Testis (tissue), 3 donors: ENCODE results near the gene PLEKHA7. TPM values are rescaled to one million over a fixed set of nuclear protein-coding genes. Genes with fewer than 3 reads are reported as not detected.

Experiments
- DNase-seq: peaks from one replicate; pipeline ENCODE4 v3.0.0-alpha.2; 2019
- H3K27ac ChIP-seq, 2 donors: fragments of 200-600 bp; sonication (generic); one replicate each; pipeline ENCODE4 v1.5.1; 2019
- H3K27me3 ChIP-seq: fragments of 200-600 bp; sonication (generic); one replicate; pipeline ENCODE4 v1.5.1; 2019
- H3K36me3 ChIP-seq: fragments of 200-600 bp; sonication (generic); one replicate; pipeline ENCODE4 v1.5.1; 2017; ENCODE audit warnings: low read depth; ENCODE audit errors: missing control alignments
- H3K4me1 ChIP-seq: fragments of 200-600 bp; sonication (generic); one replicate; pipeline ENCODE4 v1.5.1; 2019
- H3K4me3 ChIP-seq, 2 donors: fragments of 200-600 bp; sonication (generic); one replicate each; pipeline ENCODE4 v1.5.1; 2017 to 2019
- H3K9me3 ChIP-seq: fragments of 200-600 bp; sonication (generic); one replicate; pipeline ENCODE4 v1.5.1; 2017
- POLR2A ChIP-seq: fragments of 450-650 bp; IDR thresholded peaks from one replicate; pipeline ENCODE4 v1.6.1; 2017; ENCODE audit warnings: antibody characterized with exemption, mild to moderate bottlenecking, moderate library complexity
- WGBS, 2 donors: methylation state at CpG; one replicate each; pipeline ENCODE4 v1.1.5; 2018; 5-methylcytosine and 5-hydroxymethylcytosine counted together
- intact Hi-C: fragments of 100-400 bp; cut with DNase I; formaldehyde crosslinking; loops from one replicate; pipeline ENCODE4 v1.15.1; 2023; ENCODE audit warnings: low total_unique reads
- polyA plus RNA-seq: library from polyadenylated mRNA; stranded (reverse); fragments of 350-450 nt; fragmentation: Illumina TruSeq; extraction: RNeasy Lipid Tissue Mini Kit (QIAGEN cat#74804); gene quantifications from one replicate; pipeline ENCODE4 v1.2.3, GENCODE V29; 2014; ENCODE audit warnings: low read depth, low replicate concordance; ENCODE audit not compliant: insufficient read depth
- total RNA-seq, 2 donors: library from RNA; depleted of rRNA; stranded (reverse); fragments of >200 nt; gene quantifications; one replicate each; pipeline ENCODE4 v1.2.3, GENCODE V29; 2016
- TF ChIP-seq, protein P1 (sequence below), 3 experiments: fragments of 450-650 bp in 2 of 3; fragments of 200-600 bp in 1 of 3; sonication (generic) in 1 of 3; IDR thresholded peaks; one replicate each; pipeline ENCODE4 v1.5.1; 2016 to 2019; ENCODE audit warnings: antibody characterized with exemption in 3 of 3, mild to moderate bottlenecking in 2 of 3, moderate library complexity in 1 of 3

Gene PLEKHA7
- total and polyA plus RNA-seq, 3 donors from 2014 or later: 33.0 to 64.9 (median 63.9) TPM

DNA sequence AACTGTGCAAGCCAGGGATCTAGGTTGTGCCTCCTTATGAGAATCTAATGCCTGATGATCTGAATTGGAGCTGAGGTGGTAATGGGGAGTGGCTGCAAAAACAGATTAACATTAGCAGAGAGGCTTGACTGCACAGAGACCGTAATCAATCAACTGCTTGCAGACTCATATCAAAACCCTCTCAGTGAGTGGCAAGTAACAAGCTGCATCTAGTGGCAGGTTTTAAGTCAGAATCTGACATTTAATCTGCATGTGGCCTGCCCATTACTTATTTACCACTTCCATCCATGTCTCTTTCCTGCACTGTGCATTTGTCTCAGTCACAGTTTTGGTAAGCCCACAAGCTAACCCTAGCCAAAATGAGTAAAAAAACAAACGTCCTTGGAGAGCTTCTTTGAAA is 264.5 kb downstream of the PLEKHA7 start:
- intact Hi-C loops: no loop called here
- no peak overlapping the region for H3K27ac ChIP-seq
- no peaks in the 10 kb centered on the region for H3K9me3 ChIP-seq
- TF ChIP-seq, protein P1, sequence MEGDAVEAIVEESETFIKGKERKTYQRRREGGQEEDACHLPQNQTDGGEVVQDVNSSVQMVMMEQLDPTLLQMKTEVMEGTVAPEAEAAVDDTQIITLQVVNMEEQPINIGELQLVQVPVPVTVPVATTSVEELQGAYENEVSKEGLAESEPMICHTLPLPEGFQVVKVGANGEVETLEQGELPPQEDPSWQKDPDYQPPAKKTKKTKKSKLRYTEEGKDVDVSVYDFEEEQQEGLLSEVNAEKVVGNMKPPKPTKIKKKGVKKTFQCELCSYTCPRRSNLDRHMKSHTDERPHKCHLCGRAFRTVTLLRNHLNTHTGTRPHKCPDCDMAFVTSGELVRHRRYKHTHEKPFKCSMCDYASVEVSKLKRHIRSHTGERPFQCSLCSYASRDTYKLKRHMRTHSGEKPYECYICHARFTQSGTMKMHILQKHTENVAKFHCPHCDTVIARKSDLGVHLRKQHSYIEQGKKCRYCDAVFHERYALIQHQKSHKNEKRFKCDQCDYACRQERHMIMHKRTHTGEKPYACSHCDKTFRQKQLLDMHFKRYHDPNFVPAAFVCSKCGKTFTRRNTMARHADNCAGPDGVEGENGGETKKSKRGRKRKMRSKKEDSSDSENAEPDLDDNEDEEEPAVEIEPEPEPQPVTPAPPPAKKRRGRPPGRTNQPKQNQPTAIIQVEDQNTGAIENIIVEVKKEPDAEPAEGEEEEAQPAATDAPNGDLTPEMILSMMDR (IDR thresholded peaks at IDR 0.05): no peak
- no peak for TF ChIP-seq POLR2A
- no peak overlapping the region for H3K4me3 ChIP-seq
- peaks cover 2% of the 10 kb centered on the region for H3K4me1 ChIP-seq
- DNase-seq: no peak
- no peaks in the 10 kb centered on the region for H3K27me3 ChIP-seq
- WGBS, 2 donors: 61 to 69% methylated on average over 2 of the region's 2 CpGs
- H3K36me3 ChIP-seq: no peaks in the 10 kb centered on the region

DNA sequence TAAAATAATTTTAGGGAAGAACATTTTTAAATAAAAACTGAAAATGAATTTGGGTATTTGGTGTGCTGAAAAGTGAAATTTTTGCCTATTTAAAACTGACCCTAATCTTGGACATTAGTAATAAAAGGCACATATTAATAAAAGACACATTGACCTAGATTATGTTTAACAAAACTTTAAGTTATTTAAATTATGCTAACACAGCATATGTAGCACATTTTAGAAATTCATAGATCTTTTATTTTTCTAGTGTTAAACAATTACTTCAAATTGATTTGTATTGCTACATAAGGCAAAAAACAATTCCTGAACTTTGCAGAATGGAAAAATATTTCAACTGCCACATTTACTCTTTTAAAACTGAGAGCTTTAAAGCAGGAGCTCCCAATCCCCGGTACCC is 265.1 kb downstream of the PLEKHA7 start:
- no peaks in the 10 kb centered on the region for H3K27me3 ChIP-seq
- 100% methylated on average over 1 of the region's 1 CpG for WGBS, 2 donors
- peaks cover 2% of the 10 kb centered on the region for H3K4me1 ChIP-seq
- no peaks in the 10 kb centered on the region for H3K9me3 ChIP-seq
- no peak for DNase-seq
- no peak overlapping the region for H3K27ac ChIP-seq
- TF ChIP-seq, protein P1 (IDR thresholded peaks at IDR 0.05): no peak
- no peak for TF ChIP-seq POLR2A
- no peaks in the 10 kb centered on the region for H3K36me3 ChIP-seq
- intact Hi-C loops: no loop called here
- H3K4me3 ChIP-seq: no peak overlapping the region

DNA sequence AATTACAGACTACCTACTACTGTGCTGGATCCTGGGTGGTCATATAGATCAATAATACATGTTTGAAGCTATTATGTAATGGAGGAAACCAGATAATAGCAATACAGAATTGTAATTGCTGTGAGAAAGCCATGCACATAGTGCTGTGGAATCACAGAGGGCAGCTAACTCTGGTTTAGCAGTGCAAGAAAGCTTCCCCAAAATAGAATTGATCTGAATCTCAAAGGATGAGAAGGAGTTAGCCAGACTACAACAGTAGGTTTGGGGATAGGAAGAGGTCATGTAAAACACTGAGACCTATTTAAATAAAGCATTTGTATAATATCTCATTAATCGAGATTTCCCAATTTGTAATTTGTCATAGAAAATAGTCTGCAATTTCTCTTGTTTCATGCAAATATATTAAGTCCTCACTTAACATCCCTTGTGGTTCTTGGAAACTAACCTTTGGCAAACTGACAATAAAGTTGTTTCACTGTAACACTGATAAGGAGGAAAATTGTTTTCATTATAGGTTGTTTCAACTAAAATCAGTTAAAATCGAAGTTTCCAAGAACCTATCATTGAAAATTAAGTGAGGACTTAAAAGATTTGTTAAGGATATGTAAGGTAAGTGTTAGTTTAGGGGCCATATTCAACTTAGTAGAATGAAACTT is 268.1 kb downstream of the PLEKHA7 start:
- WGBS, 2 donors: 74 to 79% methylated on average over 2 of the region's 2 CpGs
- Histone ChIP-seq H3K9me3 (no peaks in the 10 kb centered on the region), H3K27ac (no peak overlapping the region), H3K36me3 (no peaks in the 10 kb centered on the region), H3K4me1 (peaks cover 9% of the 10 kb centered on the region), H3K4me3 (no peak overlapping the region), H3K27me3 (no peaks in the 10 kb centered on the region)
- TF ChIP-seq, protein P1 (IDR thresholded peaks at IDR 0.05): no peak
- no peak for TF ChIP-seq POLR2A
- intact Hi-C loops: no loop called here
- DNase-seq: no peak

DNA sequence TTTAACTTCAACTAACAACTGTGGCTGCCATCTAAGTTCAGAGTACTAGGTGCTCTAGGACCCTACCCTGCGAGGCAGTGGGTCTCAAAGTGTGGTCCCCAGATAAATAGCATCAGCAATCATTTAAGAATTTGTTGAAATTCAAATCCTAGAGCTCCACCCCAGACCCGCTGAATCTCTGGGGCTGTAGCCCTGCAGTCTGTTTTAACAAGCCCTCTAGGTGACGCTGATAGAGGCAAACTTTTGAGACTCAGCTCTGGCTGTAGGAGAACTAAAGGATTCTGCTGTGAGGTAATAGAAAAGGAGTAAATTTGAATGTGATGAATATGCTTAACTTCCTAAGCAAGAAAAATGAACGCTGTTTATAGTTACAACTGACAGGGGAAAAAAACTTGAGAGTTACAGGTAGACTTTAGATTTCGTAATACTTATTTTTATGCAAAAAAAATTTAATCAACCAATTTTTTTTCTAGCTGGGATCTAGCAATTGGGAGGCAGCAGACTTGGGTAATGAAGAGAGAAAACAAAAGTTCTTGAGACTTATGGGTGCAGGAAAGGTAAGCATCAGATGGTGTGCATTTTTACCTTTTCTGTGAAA is 270.0 kb downstream of the PLEKHA7 start:
- H3K36me3 ChIP-seq: no peaks in the 10 kb centered on the region
- H3K27ac ChIP-seq: no peak overlapping the region
- H3K4me1 ChIP-seq: peaks cover 13% of the 10 kb centered on the region
- intact Hi-C loops: no loop called here
- no peak for TF ChIP-seq POLR2A
- WGBS, 2 donors: 89 to 95% methylated on average over 5 of the region's 5 CpGs
- H3K4me3 ChIP-seq: no peak overlapping the region
- H3K9me3 ChIP-seq: no peaks in the 10 kb centered on the region
- DNase-seq: no peak
- no peaks in the 10 kb centered on the region for H3K27me3 ChIP-seq

DNA sequence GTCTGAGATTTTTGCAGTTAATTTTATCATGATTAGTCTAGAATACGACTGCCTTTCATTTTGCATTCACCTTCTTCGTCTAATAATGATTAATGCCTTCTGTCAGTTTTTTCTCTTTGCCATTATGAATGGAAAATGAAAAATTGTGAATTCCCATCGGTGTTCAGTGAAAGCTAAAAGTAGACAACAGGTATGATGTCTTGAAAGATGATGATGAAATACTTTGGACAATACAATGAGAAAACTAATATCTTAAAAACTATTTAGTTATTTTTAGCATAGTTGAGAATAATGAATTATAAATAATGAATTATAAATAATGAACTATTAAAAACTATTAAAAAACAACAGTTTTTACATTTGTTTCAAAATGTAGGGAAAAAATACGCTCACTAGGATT is 270.7 kb downstream of the PLEKHA7 start:
- Histone ChIP-seq H3K4me1 (peaks cover 13% of the 10 kb centered on the region), H3K27ac (no peak overlapping the region), H3K27me3 (no peaks in the 10 kb centered on the region), H3K36me3 (no peaks in the 10 kb centered on the region), H3K4me3 (no peak overlapping the region), H3K9me3 (no peaks in the 10 kb centered on the region)
- TF ChIP-seq, protein P1 (IDR thresholded peaks at IDR 0.05): no peak
- intact Hi-C loops: no loop called here
- 89 to 92% methylated on average over 4 of the region's 4 CpGs for WGBS, 2 donors
- DNase-seq: no peak
